Left renal cortex interstitium (tissue), 4 donors: ENCODE data around the gene FBLN7. TPM values are rescaled to one million over a fixed set of nuclear protein-coding genes. Genes with fewer than 3 reads are reported as not detected.
"Not testable (repeated sequence)": the region's sequence is repeated elsewhere in the genome, so short reads cannot be mapped to it uniquely, and the experiment has no call there.

Experiments
- DNase-seq, 4 donors: peaks; one replicate each; pipeline ENCODE4 v3.0.0-alpha.2; 2013; ENCODE audit warnings: low read depth in 4 of 4, low spot score in 2 of 4, missing footprints in 1 of 4
- polyA plus RNA-seq, 4 donors: library from polyadenylated mRNA; unstranded; fragments of 120-200 nt; gene quantifications; one replicate each; pipeline ENCODE4 v1.2.1, GENCODE V29; 2013; ENCODE audit not compliant: insufficient read length in 4 of 4

Gene FBLN7
- polyA plus RNA-seq, 4 donors = 12.3 to 15.6 (median 14.1) TPM

GRCh38 chr2:112181571-112182290 is 43.5 kb downstream of the FBLN7 start:
- DNase-seq = peak in 1 of 4 donors; percentile 25

GRCh38 chr2:112182581-112183034 is 44.4 kb downstream of the FBLN7 start:
- DNase-seq = no peak

DNA sequence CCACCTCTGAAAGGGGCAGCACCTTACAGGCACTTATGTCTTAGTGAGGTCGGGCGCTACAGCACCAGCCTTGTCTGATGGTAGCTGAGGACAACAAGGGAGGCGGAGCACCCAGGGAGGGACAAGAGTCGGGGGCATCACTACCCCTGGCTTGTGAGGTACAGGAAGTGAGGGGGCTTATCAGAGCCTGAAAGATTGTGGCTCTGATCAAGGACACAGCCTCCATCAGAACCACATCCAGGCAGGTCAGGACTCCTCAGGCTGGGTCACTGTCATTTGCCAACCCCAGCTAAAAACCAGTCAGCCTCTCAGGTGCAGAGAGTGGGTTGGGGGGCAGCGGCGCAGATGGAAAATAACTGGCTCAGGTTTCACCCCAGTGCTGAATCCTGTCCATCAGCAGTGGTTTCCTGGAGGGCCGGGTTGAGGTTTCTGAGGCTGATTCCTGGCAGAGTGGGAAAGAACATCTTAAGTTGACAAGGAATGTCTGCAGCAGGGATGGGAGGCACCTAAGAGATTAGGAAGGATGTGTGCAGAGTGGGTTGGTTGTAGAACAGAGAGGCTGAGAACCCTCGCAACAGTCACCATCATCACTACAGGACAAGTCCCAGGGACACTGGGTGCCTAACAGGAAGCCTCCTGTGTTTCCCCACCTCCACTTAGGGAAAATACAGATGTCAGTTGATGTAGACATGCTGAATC is 45.3 kb downstream of the FBLN7 start:
- no peak for DNase-seq

GRCh38 chr2:112184121-112184520 is 45.9 kb downstream of the FBLN7 start:
- DNase-seq = no peak

- no peak for DNase-seq
Measured at GRCh38 chr2:112185131-112185530, 46.9 kb downstream of the FBLN7 start.

DNA sequence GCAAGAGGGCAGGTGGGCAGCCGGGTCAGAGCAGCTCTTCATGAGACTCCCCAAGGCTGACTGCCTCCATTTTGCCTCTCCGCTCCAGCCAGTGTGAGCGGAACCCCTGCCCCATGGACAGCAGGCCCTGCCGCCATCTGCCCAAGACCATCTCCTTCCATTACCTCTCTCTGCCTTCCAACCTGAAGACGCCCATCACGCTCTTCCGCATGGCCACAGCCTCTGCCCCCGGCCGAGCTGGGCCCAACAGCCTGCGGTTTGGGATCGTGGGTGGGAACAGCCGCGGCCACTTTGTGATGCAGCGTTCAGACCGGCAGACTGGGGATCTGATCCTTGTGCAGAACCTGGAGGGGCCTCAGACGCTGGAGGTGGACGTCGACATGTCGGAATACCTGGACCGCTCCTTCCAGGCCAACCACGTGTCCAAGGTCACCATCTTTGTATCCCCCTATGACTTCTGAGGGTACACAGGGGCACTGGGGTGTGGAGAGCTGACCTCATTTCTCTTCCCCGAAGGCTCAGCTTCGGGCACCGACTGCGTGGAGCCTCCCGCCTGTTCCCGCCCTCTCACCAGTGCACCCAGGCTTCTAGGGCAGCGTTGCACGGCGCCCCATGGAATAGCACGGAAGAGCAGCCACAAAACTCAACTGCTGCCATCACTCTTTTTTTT is 49.0 kb downstream of the FBLN7 start:
- no peak for DNase-seq

DNA sequence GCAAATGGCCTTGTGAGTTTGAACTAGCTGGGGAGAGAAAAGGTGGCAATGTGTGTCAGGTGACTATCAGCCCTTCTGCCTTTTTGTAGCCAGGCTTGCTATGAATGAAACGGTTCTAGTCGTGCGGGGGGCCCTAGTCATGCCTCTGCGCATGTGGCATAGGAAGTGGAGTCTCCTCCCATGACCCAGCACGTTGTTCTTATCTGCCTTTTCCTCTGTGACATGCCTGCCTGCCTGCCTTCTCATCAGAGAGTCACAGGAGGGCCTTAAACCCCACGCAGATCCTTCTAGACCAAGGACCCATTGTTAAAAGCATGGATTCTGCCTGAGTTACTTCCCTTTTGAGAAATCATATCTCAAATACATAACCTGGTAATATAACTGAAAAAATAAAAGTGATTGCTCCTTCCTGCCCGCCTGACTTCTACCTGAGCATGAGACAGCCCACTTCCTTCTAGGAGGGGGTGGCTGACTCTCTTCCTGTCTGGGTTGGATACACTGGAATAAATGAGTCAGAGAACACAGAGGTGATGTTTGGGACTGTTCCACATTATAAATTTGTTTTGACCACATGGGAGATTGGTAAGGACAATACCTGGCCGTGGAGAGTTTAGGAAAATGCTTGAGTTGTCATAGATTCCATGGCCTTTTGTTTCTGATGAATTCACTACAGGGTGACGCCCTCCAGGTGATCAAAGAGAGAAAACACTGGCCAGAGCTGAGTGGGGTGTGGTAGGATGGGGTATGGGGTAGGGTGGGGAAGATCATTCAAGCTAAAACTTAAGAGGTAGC is 49.8 kb downstream of the FBLN7 start:
- DNase-seq = no peak

- no peak for DNase-seq
Measured at GRCh38 chr2:112189001-112189556, 50.9 kb downstream of the FBLN7 start.

GRCh38 chr2:112194028-112194427 is 55.8 kb downstream of the FBLN7 start:
- no peak for DNase-seq

- no peak for DNase-seq
Measured at GRCh38 chr2:112194482-112194881, 56.3 kb downstream of the FBLN7 start.

GRCh38 chr2:112195167-112195766 is 57.1 kb downstream of the FBLN7 start:
- no peak for DNase-seq

- no peak for DNase-seq
Measured at GRCh38 chr2:112195950-112196349, 57.8 kb downstream of the FBLN7 start.

DNA sequence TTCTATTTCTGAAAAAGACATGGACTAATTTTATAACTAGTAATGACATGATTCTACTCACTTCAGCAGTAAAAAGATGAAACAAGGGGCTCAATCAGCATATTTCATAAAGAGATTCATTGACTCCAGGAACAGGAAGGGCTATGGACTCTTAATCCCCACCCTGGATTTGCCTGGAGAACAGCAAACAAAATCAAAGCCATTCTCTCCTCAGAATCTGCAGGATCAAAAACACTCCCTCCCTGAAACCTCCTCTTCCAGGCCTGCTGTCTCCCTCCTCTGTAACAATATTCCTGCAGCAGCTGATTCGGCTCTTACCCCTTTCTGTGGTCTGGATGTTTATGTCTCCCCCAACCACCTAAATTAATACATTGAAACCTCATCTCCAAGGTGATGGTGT is 59.7 kb downstream of the FBLN7 start:
- DNase-seq = no peak

DNA sequence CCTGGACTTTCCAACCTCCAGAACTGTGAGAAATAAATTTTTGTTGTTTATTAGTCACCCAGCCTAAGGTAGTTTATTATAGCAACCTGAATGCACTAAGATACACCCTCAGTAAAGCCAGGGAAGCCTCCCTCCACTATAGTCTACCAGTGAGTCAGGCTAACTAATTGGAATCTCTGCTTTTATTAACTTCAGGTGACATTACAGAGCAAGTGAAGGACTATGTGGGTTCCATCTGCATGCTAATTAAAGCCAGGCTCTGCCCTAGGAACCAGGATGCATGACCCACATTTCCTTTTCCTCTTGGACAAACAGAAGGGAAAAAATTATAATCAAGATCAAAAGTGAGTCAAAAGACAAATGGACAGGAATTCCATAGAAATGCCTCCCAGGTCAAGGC is 60.6 kb downstream of the FBLN7 start:
- DNase-seq = no peak

DNA sequence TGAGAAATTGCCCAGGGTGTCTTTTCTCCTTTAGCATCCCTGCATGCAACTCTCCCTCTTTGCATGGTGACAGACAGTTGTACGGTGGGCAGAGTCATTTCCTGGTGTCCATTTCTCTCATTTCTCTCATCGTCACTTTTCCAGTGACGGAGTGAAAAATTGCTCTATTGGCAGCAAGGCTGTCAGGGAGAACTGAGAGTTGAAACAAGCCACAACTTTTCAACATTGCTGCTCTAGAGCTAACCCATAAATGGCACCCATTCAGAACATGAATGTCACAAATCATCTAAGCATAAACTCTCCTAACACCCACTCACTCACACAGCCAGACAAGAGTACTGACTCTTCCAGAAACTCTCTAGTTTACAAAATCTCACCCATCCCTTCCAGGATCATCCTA is 61.0 kb downstream of the FBLN7 start:
- DNase-seq = no peak

DNA sequence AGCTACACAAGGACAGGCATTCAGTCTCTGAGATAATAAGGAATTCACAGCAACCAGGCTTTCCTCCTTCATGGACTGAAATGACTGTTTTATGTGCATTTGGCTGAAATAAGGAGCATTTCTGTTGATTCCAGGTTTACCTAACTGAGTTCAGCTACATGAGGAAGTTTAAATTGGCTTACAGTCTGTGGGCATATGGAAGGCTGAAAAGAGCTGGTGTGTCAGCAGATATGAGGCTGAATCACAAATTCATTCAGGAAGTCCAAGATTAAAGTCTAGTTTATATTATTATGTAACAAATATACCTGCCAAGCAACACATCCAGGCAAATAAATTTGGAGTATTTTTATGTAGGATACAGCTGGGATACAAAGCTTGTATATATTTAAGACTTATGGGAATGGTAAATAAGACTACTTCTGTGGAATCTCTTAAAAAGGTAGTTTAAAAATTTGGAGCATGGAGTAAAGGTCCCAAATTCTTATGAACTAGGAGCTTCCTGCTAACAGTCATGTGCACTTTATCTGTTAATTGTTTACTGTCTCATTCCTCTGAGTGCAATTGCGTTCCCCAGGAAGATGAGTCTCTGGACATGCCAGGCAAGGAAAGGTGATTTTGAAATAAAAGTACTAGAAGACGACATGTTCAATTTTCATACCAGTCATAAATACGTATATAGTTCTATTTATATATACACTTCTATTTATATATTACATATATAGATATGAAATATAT is 63.7 kb downstream of the FBLN7 start:
- DNase-seq = no peak

- DNase-seq = no peak
Measured at GRCh38 chr2:112204411-112204810, 66.2 kb downstream of the FBLN7 start.

- DNase-seq = not testable (repeated sequence)
Measured at GRCh38 chr2:112207905-112208304, 69.7 kb downstream of the FBLN7 start.

DNA sequence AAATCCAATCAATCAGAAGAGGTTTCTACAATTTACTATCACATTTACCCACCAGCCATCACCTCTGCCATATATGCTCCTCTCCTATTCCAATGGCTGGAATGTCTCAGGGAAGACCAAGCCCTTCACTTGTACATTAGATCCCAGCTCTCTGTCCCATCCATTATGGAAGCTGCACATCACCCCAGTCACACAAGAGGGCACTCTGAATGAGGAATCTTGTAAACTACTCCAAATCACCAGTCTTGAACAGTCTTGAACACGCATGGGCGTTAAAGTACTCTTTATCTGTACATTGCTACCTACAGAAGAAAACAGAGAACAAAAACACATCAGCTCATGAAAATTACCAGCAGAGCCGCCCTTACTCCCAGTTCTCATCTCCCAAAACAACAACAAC is 78.0 kb downstream of the FBLN7 start:
- DNase-seq = no peak
